A549 (cell line): ENCODE measurements around the gene PCNX3. TPM values are rescaled to one million over a fixed set of nuclear protein-coding genes. Genes with fewer than 3 reads are reported as not detected.

Experiments used
- ATAC-seq, 2 experiments: fragments of 200-7000 bp in 1 of 2; fragments of >200 bp in 1 of 2; cut with Nextera tagmentation in 1 of 2; cut with Tn5 transposase in 1 of 2; 3 replicates each; pipeline versions ENCODE4 v1.8.0 to v1.9.1; 2018 to 2020; ENCODE audit warnings: mild to moderate bottlenecking in 1 of 2, moderate library complexity in 1 of 2
- CTCF ChIA-PET: fragments of 300-600 bp; sonication (Branson Sonifier 250); formaldehyde crosslinking; extraction: SDS; loops from one replicate; lab custom pipeline; 2021; ENCODE audit warnings: antibody characterized with exemption, inconsistent platforms; lab: Yijun Ruan, JAX
- POLR2A ChIA-PET: fragments of 350-600 bp; formaldehyde crosslinking; extraction: SDS; loops from one replicate; lab custom pipeline; 2021; ENCODE audit warnings: antibody characterized with exemption, inconsistent platforms; lab: Yijun Ruan, JAX
- DNase-seq, 2 experiments: peaks; one replicate each; pipeline versions ENCODE4 v3.0.0 to v3.0.0-alpha.2; 2011 to 2016; ENCODE audit warnings: low read depth in 1 of 2, low spot score in 1 of 2
- FAIRE-seq: peaks from 2 replicates; lab custom pipeline; 2011; peaks lifted over from hg19 to GRCh38; lab: Jason Lieb, UNC
- H3K27ac ChIP-seq, 2 experiments: fragments of >200 bp; sonication (Bioruptor Twin); formaldehyde crosslinking; 3 replicates each; pipeline ENCODE4 v1.5.1; 2016 to 2017
- H3K4me1 ChIP-seq: fragments of >200 bp; sonication (Bioruptor Twin); formaldehyde crosslinking; 3 replicates; pipeline ENCODE4 v1.6.1; 2016
- H3K4me2 ChIP-seq: fragments of >200 bp; sonication (Bioruptor Twin); formaldehyde crosslinking; 3 replicates; pipeline ENCODE4 v1.6.1; 2016
- H3K4me3 ChIP-seq: fragments of >200 bp; sonication (Bioruptor Twin); formaldehyde crosslinking; 3 replicates; pipeline ENCODE4 v1.5.1; 2016
- H3K9me3 ChIP-seq: fragments of >200 bp; sonication (Bioruptor Twin); formaldehyde crosslinking; 3 replicates; pipeline ENCODE4 v1.6.1; 2016
- BCL3 ChIP-seq: fragments of >200 bp; sonication (Bioruptor Twin); formaldehyde crosslinking; IDR thresholded peaks from 3 replicates; pipeline ENCODE4 v1.6.1; 2016
- CHD4 ChIP-seq: fragments of 200-600 bp; sonication (generic); IDR thresholded peaks from 2 replicates; pipeline ENCODE4 v1.6.1; 2016; ENCODE audit warnings: antibody characterized with exemption, mild to moderate bottlenecking, borderline replicate concordance
- EHF ChIP-seq: fragments of 250-450 bp; sonication (Bioruptor Pico); IDR thresholded peaks from 2 replicates; pipeline ENCODE4 v1.5.0; 2020; ENCODE audit warnings: mild to moderate bottlenecking
- EP300 ChIP-seq, 2 experiments: fragments of >200 bp; sonication (Bioruptor Twin); formaldehyde crosslinking; IDR thresholded peaks; 2 replicates in 1 of 2; 3 replicates in 1 of 2; pipeline ENCODE4 v1.6.1; 2016 to 2017
- GATA3 ChIP-seq: IDR thresholded peaks from 2 replicates; pipeline ENCODE4 v1.6.1; 2012; ENCODE audit warnings: borderline replicate concordance
- MAFK ChIP-seq: fragments of 450-650 bp; IDR thresholded peaks from 2 replicates; pipeline ENCODE4 v1.6.1; 2014; ENCODE audit not compliant: partially characterized antibody
- NFE2L2 ChIP-seq: fragments of 150-350 bp; conservative IDR thresholded peaks from 2 replicates; pipeline ENCODE4 v1.6.1; 2014; ENCODE audit warnings: low read length
- NR3C1 ChIP-seq: fragments of >200 bp; sonication (Bioruptor Twin); formaldehyde crosslinking; IDR thresholded peaks from 3 replicates; pipeline ENCODE4 v1.6.1; 2017
- PBX3 ChIP-seq: IDR thresholded peaks from 2 replicates; pipeline ENCODE4 v1.6.1; 2012
- PHF8 ChIP-seq: fragments of 200-600 bp; sonication (generic); IDR thresholded peaks from 2 replicates; pipeline ENCODE4 v1.6.1; 2016; ENCODE audit warnings: low read depth, mild to moderate bottlenecking, antibody characterized with exemption, moderate library complexity, borderline replicate concordance
- RCOR1 ChIP-seq: fragments of 150-350 bp; IDR thresholded peaks from 2 replicates; pipeline ENCODE4 v1.6.1; 2014; ENCODE audit warnings: antibody characterized with exemption, low read length, low read depth
- REST ChIP-seq: fragments of 200-600 bp; sonication (generic); IDR thresholded peaks from 2 replicates; pipeline ENCODE4 v1.6.1; 2016; ENCODE audit warnings: antibody characterized with exemption, mild to moderate bottlenecking, moderate library complexity
- TP53 ChIP-seq: fragments of 250-450 bp; sonication (Bioruptor Pico); IDR thresholded peaks from 2 replicates; pipeline ENCODE4 v1.5.0; 2021; ENCODE audit warnings: mild to moderate bottlenecking, moderate library complexity
- USF2 ChIP-seq: fragments of 450-650 bp; IDR thresholded peaks from 2 replicates; pipeline ENCODE4 v1.6.1; 2014; ENCODE audit warnings: antibody characterized with exemption
- ZFP36 ChIP-seq: fragments of 450-650 bp; IDR thresholded peaks from 2 replicates; pipeline ENCODE4 v1.6.1; 2014; ENCODE audit warnings: borderline replicate concordance; ENCODE audit not compliant: partially characterized antibody
- WGBS: methylation state at CpG from one replicate; pipeline ENCODE4 v1.1.6; 2017; ENCODE audit errors: missing lambda C conversion rate; 5-methylcytosine and 5-hydroxymethylcytosine counted together
- polyA plus RNA-seq, 4 experiments: library from polyadenylated mRNA; depleted of rRNA in 3 of 4; stranded (reverse); fragments of >200 nt; fragmentation: RNase III in 1 of 4; extraction: RNeasy Plus Mini Kit Qiagen cat#74134 plus additional on column Dnase treatment in 1 of 4; gene quantifications; 2 replicates in 3 of 4; 3 replicates in 1 of 4; pipeline ENCODE4 v1.2.3, GENCODE V29; 2011 to 2017
- TF ChIP-seq, protein P1 (sequence below): fragments of 150-350 bp; IDR thresholded peaks from 2 replicates; pipeline ENCODE4 v1.6.1; 2014; ENCODE audit warnings: low read depth, mild to moderate bottlenecking, low read length
- TF ChIP-seq, protein P2 (sequence below): fragments of >200 bp; sonication (Bioruptor Twin); formaldehyde crosslinking; IDR thresholded peaks from 3 replicates; pipeline ENCODE4 v1.5.1; 2016

PCNX3 gene
- polyA plus RNA-seq, 2 of the 4 experiments (the other 2 are of a cell fraction) = 14.2 to 29.7 TPM

GRCh38 chr11:65612691-65613090 is 2.9 kb upstream of the PCNX3 start:
- no peaks in the 10 kb centered on the region for H3K9me3 ChIP-seq
- H3K4me1 ChIP-seq = peaks cover 45% of the 10 kb centered on the region
- POLR2A ChIA-PET = interaction anchor here (1.5 kb wide), 1 partner anchor 40 kb away, joined by 3 read pairs; no protein-coding TSS in a partner anchor
- H3K27ac ChIP-seq = peak overlapping the region in 1 of 2 experiments; percentile 98; a peak in 2 of 6 replicates
- no peak for FAIRE-seq
- WGBS = 94% methylated on average over 3 of the region's 7 CpGs
- TF ChIP-seq ZFP36 = no peak
- TF ChIP-seq CHD4 = no peak
- TF ChIP-seq PBX3 = no peak
- TF ChIP-seq NFE2L2 = no peak
- TF ChIP-seq NR3C1 = no peak
- no peak for TF ChIP-seq PHF8
- TF ChIP-seq, protein P1, sequence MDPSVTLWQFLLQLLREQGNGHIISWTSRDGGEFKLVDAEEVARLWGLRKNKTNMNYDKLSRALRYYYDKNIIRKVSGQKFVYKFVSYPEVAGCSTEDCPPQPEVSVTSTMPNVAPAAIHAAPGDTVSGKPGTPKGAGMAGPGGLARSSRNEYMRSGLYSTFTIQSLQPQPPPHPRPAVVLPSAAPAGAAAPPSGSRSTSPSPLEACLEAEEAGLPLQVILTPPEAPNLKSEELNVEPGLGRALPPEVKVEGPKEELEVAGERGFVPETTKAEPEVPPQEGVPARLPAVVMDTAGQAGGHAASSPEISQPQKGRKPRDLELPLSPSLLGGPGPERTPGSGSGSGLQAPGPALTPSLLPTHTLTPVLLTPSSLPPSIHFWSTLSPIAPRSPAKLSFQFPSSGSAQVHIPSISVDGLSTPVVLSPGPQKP = no peak
- TF ChIP-seq, protein P2, sequence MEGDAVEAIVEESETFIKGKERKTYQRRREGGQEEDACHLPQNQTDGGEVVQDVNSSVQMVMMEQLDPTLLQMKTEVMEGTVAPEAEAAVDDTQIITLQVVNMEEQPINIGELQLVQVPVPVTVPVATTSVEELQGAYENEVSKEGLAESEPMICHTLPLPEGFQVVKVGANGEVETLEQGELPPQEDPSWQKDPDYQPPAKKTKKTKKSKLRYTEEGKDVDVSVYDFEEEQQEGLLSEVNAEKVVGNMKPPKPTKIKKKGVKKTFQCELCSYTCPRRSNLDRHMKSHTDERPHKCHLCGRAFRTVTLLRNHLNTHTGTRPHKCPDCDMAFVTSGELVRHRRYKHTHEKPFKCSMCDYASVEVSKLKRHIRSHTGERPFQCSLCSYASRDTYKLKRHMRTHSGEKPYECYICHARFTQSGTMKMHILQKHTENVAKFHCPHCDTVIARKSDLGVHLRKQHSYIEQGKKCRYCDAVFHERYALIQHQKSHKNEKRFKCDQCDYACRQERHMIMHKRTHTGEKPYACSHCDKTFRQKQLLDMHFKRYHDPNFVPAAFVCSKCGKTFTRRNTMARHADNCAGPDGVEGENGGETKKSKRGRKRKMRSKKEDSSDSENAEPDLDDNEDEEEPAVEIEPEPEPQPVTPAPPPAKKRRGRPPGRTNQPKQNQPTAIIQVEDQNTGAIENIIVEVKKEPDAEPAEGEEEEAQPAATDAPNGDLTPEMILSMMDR = no peak
- TF ChIP-seq EHF (CRISPR knock-in tag) = no peak
- no peak for TF ChIP-seq RCOR1
- no peak for TF ChIP-seq USF2
- no peak for TF ChIP-seq EP300 (IDR thresholded peaks at IDR 0.05)
- no peak for TF ChIP-seq MAFK
- TF ChIP-seq REST = no peak
- TF ChIP-seq TP53 (CRISPR knock-in tag) = no peak
- TF ChIP-seq GATA3 = no peak
- no peak for TF ChIP-seq BCL3
- TF ChIP-seq, all 56 proteins: peak for 0
- DNase-seq (no peak), ATAC-seq (no peak)
- CTCF ChIA-PET = interaction anchor here (0.7 to 20.1 kb wide), 9 partner anchors 12 to 272 kb away, joined by 3 to 249 read pairs (median 4); partner anchors contain the start of genes FAM89B and KCNK7
- Histone ChIP-seq H3K4me2 (peak overlapping the region; percentile 77), H3K4me3 (peak overlapping the region; percentile 92)
